Renal pelvis (tissue), 4 donors: Measurements from ENCODE around the gene ZCCHC8. TPM values are rescaled to one million over a fixed set of nuclear protein-coding genes. Genes with fewer than 3 reads are reported as not detected.
"Not testable (repeated sequence)": the region's sequence is repeated elsewhere in the genome, so short reads cannot be mapped to it uniquely, and the experiment has no call there.

Experiments
- DNase-seq: peaks from one replicate; pipeline ENCODE4 v3.0.0-alpha.2; 2013
- polyA plus RNA-seq, 3 donors: library from polyadenylated mRNA; unstranded; fragments of 120-200 nt; gene quantifications; one replicate each; pipeline ENCODE4 v1.2.1, GENCODE V29; 2013; ENCODE audit not compliant: insufficient read length in 3 of 3

The ZCCHC8 gene
- polyA plus RNA-seq, 3 donors: 34.3 to 50.3 (median 44.8) TPM

- DNase-seq: no peak
Measured at GRCh38 chr12:122513660-122514059, 12.9 kb upstream of the ZCCHC8 start.

GRCh38 chr12:122513028-122513427 is 12.3 kb upstream of the ZCCHC8 start:
- DNase-seq: not testable (repeated sequence)

- no peak for DNase-seq
Measured at GRCh38 chr12:122508163-122508562, 7.4 kb upstream of the ZCCHC8 start.

GRCh38 chr12:122506393-122506938 is 5.7 kb upstream of the ZCCHC8 start:
- DNase-seq: no peak

GRCh38 chr12:122505419-122506051 is 4.8 kb upstream of the ZCCHC8 start:
- no peak for DNase-seq

GRCh38 chr12:122503783-122504590 is 3.3 kb upstream of the ZCCHC8 start:
- no peak for DNase-seq

GRCh38 chr12:122503147-122503751 is 2.5 kb upstream of the ZCCHC8 start:
- no peak for DNase-seq

GRCh38 chr12:122501489-122501989 is 807 bp upstream of the ZCCHC8 start:
- DNase-seq: no peak

GRCh38 chr12:122499991-122500684 is 594 bp downstream of the ZCCHC8 start:
- peak; percentile 69 for DNase-seq

- no peak for DNase-seq
Measured at GRCh38 chr12:122495258-122495657, 5.5 kb downstream of the ZCCHC8 start.

GRCh38 chr12:122493222-122493621 is 7.5 kb downstream of the ZCCHC8 start:
- not testable (repeated sequence) for DNase-seq

- no peak for DNase-seq
Measured at GRCh38 chr12:122491991-122492390, 8.7 kb downstream of the ZCCHC8 start.

GRCh38 chr12:122489038-122489437 is 11.7 kb downstream of the ZCCHC8 start:
- no peak for DNase-seq

- DNase-seq: not testable (repeated sequence)
Measured at GRCh38 chr12:122487807-122488206, 12.9 kb downstream of the ZCCHC8 start.

GRCh38 chr12:122486805-122487426 is 13.8 kb downstream of the ZCCHC8 start:
- DNase-seq: no peak

GRCh38 chr12:122486360-122486759 is 14.4 kb downstream of the ZCCHC8 start:
- not testable (repeated sequence) for DNase-seq

GRCh38 chr12:122484385-122484784 is 16.3 kb downstream of the ZCCHC8 start:
- not testable (repeated sequence) for DNase-seq

GRCh38 chr12:122483969-122484368 is 16.8 kb downstream of the ZCCHC8 start:
- no peak for DNase-seq

GRCh38 chr12:122481861-122482260 is 18.9 kb downstream of the ZCCHC8 start:
- no peak for DNase-seq

- no peak for DNase-seq
Measured at GRCh38 chr12:122480753-122481152, 20.0 kb downstream of the ZCCHC8 start.

GRCh38 chr12:122474324-122474716 is 26.4 kb downstream of the ZCCHC8 start:
- DNase-seq: no peak
